Measurements from ENCODE around the gene KIF16B. TPM values are rescaled to one million over a fixed set of nuclear protein-coding genes. Genes with fewer than 3 reads are reported as not detected.

The KIF16B gene
- total RNA-seq, 1 experiment from 2014 or later = 7.6 TPM

- TF ChIP-seq, protein P1, sequence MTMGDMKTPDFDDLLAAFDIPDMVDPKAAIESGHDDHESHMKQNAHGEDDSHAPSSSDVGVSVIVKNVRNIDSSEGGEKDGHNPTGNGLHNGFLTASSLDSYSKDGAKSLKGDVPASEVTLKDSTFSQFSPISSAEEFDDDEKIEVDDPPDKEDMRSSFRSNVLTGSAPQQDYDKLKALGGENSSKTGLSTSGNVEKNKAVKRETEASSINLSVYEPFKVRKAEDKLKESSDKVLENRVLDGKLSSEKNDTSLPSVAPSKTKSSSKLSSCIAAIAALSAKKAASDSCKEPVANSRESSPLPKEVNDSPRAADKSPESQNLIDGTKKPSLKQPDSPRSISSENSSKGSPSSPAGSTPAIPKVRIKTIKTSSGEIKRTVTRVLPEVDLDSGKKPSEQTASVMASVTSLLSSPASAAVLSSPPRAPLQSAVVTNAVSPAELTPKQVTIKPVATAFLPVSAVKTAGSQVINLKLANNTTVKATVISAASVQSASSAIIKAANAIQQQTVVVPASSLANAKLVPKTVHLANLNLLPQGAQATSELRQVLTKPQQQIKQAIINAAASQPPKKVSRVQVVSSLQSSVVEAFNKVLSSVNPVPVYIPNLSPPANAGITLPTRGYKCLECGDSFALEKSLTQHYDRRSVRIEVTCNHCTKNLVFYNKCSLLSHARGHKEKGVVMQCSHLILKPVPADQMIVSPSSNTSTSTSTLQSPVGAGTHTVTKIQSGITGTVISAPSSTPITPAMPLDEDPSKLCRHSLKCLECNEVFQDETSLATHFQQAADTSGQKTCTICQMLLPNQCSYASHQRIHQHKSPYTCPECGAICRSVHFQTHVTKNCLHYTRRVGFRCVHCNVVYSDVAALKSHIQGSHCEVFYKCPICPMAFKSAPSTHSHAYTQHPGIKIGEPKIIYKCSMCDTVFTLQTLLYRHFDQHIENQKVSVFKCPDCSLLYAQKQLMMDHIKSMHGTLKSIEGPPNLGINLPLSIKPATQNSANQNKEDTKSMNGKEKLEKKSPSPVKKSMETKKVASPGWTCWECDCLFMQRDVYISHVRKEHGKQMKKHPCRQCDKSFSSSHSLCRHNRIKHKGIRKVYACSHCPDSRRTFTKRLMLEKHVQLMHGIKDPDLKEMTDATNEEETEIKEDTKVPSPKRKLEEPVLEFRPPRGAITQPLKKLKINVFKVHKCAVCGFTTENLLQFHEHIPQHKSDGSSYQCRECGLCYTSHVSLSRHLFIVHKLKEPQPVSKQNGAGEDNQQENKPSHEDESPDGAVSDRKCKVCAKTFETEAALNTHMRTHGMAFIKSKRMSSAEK (CRISPR knock-in tag; IDR thresholded peaks at IDR 0.05; ENCODE audit: borderline replicate concordance) = no peak
- no peak for TF ChIP-seq ZNF281 (CRISPR knock-in tag; IDR thresholded peaks at IDR 0.05)
Measured at GRCh38 chr20:16296931-16297330, 276.3 kb downstream of the KIF16B start (continued).

DNA sequence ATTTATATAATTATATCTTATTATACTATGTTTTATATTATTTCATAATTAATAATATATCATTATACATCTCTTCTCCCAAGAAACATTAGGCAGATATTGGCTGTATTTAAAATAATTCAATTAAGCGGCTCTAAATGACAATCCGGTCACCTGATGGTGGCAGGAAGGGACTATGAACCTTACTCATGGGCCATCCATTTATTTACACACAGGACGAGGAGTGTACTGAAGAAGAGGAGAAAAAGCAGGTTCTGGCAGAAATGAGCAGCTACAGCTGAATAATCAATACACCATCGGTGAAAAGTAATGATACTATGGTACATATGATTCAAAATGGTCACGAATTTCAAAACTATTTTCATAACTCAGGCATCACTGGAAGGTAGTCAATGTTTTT, 277.7 kb downstream of the KIF16B start:
- no peaks in the 10 kb centered on the region for H3K27me3 Mint-ChIP-seq (ENCODE audit: low read depth)
- POLR2A ChIA-PET = no interaction called here
- no peak for DNase-seq (ENCODE audit: low spot score)
- H3K9me3 Mint-ChIP-seq = peaks cover 12% of the 10 kb centered on the region
- H3K27ac Mint-ChIP-seq = no peak overlapping the region
- H3K4me3 Mint-ChIP-seq = no peak overlapping the region
- H3K36me3 Mint-ChIP-seq = peaks cover 5% of the 10 kb centered on the region; the same call in 1 of the 2 replicates
- CTCF ChIA-PET = no interaction called here
- H3K4me1 Mint-ChIP-seq = peaks cover 3% of the 10 kb centered on the region
- no peak for ATAC-seq
- TF ChIP-seq ATF6 (CRISPR knock-in tag; IDR thresholded peaks at IDR 0.05) (no peak), TP53 (CRISPR knock-in tag; IDR thresholded peaks at IDR 0.05) (no peak), NFATC4 (CRISPR knock-in tag; IDR thresholded peaks at IDR 0.05) (no peak), ZNF232 (CRISPR knock-in tag; IDR thresholded peaks at IDR 0.05) (no peak), FOXK1 (CRISPR knock-in tag; IDR thresholded peaks at IDR 0.05) (no peak), ZNF263 (CRISPR knock-in tag; IDR thresholded peaks at IDR 0.05; ENCODE audit: low read depth) (no peak), STAT6 (CRISPR knock-in tag; conservative IDR thresholded peaks at IDR 0.05; ENCODE audit: low read depth) (no peak), E2F1 (CRISPR knock-in tag; IDR thresholded peaks at IDR 0.05) (no peak), ERG (CRISPR knock-in tag; IDR thresholded peaks at IDR 0.05) (no peak), PRRX2 (CRISPR knock-in tag; IDR thresholded peaks at IDR 0.05) (no peak), ZNF219 (CRISPR knock-in tag; IDR thresholded peaks at IDR 0.05; ENCODE audit: borderline replicate concordance) (no peak), FOXP1 (CRISPR knock-in tag; IDR thresholded peaks at IDR 0.05; ENCODE audit: borderline replicate concordance) (no peak)
- TF ChIP-seq, protein P2, sequence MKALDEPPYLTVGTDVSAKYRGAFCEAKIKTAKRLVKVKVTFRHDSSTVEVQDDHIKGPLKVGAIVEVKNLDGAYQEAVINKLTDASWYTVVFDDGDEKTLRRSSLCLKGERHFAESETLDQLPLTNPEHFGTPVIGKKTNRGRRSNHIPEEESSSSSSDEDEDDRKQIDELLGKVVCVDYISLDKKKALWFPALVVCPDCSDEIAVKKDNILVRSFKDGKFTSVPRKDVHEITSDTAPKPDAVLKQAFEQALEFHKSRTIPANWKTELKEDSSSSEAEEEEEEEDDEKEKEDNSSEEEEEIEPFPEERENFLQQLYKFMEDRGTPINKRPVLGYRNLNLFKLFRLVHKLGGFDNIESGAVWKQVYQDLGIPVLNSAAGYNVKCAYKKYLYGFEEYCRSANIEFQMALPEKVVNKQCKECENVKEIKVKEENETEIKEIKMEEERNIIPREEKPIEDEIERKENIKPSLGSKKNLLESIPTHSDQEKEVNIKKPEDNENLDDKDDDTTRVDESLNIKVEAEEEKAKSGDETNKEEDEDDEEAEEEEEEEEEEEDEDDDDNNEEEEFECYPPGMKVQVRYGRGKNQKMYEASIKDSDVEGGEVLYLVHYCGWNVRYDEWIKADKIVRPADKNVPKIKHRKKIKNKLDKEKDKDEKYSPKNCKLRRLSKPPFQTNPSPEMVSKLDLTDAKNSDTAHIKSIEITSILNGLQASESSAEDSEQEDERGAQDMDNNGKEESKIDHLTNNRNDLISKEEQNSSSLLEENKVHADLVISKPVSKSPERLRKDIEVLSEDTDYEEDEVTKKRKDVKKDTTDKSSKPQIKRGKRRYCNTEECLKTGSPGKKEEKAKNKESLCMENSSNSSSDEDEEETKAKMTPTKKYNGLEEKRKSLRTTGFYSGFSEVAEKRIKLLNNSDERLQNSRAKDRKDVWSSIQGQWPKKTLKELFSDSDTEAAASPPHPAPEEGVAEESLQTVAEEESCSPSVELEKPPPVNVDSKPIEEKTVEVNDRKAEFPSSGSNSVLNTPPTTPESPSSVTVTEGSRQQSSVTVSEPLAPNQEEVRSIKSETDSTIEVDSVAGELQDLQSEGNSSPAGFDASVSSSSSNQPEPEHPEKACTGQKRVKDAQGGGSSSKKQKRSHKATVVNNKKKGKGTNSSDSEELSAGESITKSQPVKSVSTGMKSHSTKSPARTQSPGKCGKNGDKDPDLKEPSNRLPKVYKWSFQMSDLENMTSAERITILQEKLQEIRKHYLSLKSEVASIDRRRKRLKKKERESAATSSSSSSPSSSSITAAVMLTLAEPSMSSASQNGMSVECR (CRISPR knock-in tag; IDR thresholded peaks at IDR 0.05; ENCODE audit: borderline replicate concordance) = no peak

All from WTC11 (cell line).